GM23338 (cell line): ENCODE data around the gene RCCD1. TPM values are rescaled to one million over a fixed set of nuclear protein-coding genes. Genes with fewer than 3 reads are reported as not detected.

Source experiments
- ATAC-seq: fragments of 200-7000 bp; cut with Tn5 transposase; 3 replicates; pipeline ENCODE4 v1.9.1; 2020
- DNase-seq: peaks from one replicate; pipeline ENCODE4 v3.0.0-alpha.2; 2015; ENCODE audit warnings: low spot score
- H2AFZ ChIP-seq: fragments of 200-600 bp; sonication (generic); 2 replicates; pipeline ENCODE4 v1.8.0; 2016; ENCODE audit warnings: antibody characterized with exemption, mild to moderate bottlenecking, moderate library complexity
- H3F3A ChIP-seq: fragments of 200-600 bp; sonication (generic); replicated peaks from 2 replicates; pipeline ENCODE4 v1.8.0; 2017; ENCODE audit warnings: antibody characterized with exemption, mixed run types, low read depth
- H3K27ac ChIP-seq: fragments of 200-600 bp; sonication (generic); 2 replicates; pipeline ENCODE4 v1.6.1; 2016; ENCODE audit warnings: low read depth
- H3K27me3 ChIP-seq: fragments of 200-600 bp; sonication (generic); 2 replicates; pipeline ENCODE4 v1.8.0; 2016; ENCODE audit warnings: mild to moderate bottlenecking, mixed run types, moderate library complexity; ENCODE audit not compliant: insufficient read depth
- H3K36me3 ChIP-seq: fragments of 200-600 bp; sonication (generic); 2 replicates; pipeline ENCODE4 v1.8.0; 2016; ENCODE audit warnings: mild to moderate bottlenecking; ENCODE audit not compliant: insufficient read depth
- H3K4me1 ChIP-seq: fragments of 200-600 bp; sonication (generic); 2 replicates; pipeline ENCODE4 v1.8.0; 2016; ENCODE audit warnings: mild to moderate bottlenecking, moderate library complexity; ENCODE audit not compliant: insufficient read depth
- H3K4me2 ChIP-seq: fragments of 200-600 bp; sonication (generic); 2 replicates; pipeline ENCODE4 v1.7.1; 2017; ENCODE audit warnings: mixed run types
- H3K4me3 ChIP-seq: fragments of 200-600 bp; sonication (generic); 2 replicates; pipeline ENCODE4 v1.6.1; 2016; ENCODE audit warnings: mixed run types
- H3K79me2 ChIP-seq: fragments of 200-600 bp; sonication (generic); replicated peaks from 2 replicates; pipeline ENCODE4 v1.8.0; 2017; ENCODE audit warnings: mild to moderate bottlenecking; ENCODE audit not compliant: insufficient read depth
- H3K9me2 ChIP-seq: fragments of 200-600 bp; sonication (generic); 2 replicates; pipeline ENCODE4 v1.8.0; 2017; ENCODE audit not compliant: insufficient read depth
- H4K20me1 ChIP-seq: fragments of 200-600 bp; sonication (generic); replicated peaks from 2 replicates; pipeline ENCODE4 v1.8.0; 2017; ENCODE audit warnings: mild to moderate bottlenecking; ENCODE audit not compliant: insufficient read depth
- H3K27ac Mint-ChIP-seq: 2 replicates; pipeline ENCODE4 v1.8.0; 2020; ENCODE audit warnings: inconsistent platforms, mild to moderate bottlenecking, moderate library complexity, mixed read lengths
- H3K27me3 Mint-ChIP-seq: 3 replicates; pipeline ENCODE4 v1.8.0; 2022; ENCODE audit warnings: low read depth, mild to moderate bottlenecking, moderate library complexity, mixed read lengths, inconsistent platforms; ENCODE audit not compliant: insufficient read depth, poor library complexity
- H3K36me3 Mint-ChIP-seq: 3 replicates; pipeline ENCODE4 v1.8.0; 2021; ENCODE audit warnings: low read depth, mild to moderate bottlenecking, inconsistent platforms, moderate library complexity, mixed read lengths
- H3K4me1 Mint-ChIP-seq: 3 replicates; pipeline ENCODE4 v1.8.0; 2020; ENCODE audit warnings: mild to moderate bottlenecking, inconsistent platforms, mixed read lengths
- H3K4me3 Mint-ChIP-seq: 3 replicates; pipeline ENCODE4 v1.8.0; 2021; ENCODE audit warnings: moderate library complexity, mild to moderate bottlenecking, inconsistent platforms, mixed read lengths
- H3K9me3 Mint-ChIP-seq: 3 replicates; pipeline ENCODE4 v1.8.0; 2020; ENCODE audit warnings: moderate library complexity, mild to moderate bottlenecking, inconsistent platforms, mixed read lengths
- CREB1 ChIP-seq: fragments of 250-450 bp; sonication (Bioruptor Pico); IDR thresholded peaks from 2 replicates; pipeline ENCODE4 v1.5.0; 2020; ENCODE audit warnings: low read depth, mild to moderate bottlenecking, moderate library complexity
- EZH2 ChIP-seq: fragments of 200-600 bp; sonication (generic); IDR thresholded peaks from one replicate; pipeline ENCODE4 v1.8.0; 2017; ENCODE audit warnings: antibody characterized with exemption, mild to moderate bottlenecking, low read depth; ENCODE audit not compliant: unreplicated experiment
- EZH2phosphoT487 ChIP-seq: fragments of 200-600 bp; sonication (generic); IDR thresholded peaks from one replicate; pipeline ENCODE4 v1.8.1; 2018; ENCODE audit warnings: antibody characterized with exemption; ENCODE audit not compliant: unreplicated experiment
- JUNB ChIP-seq: IDR thresholded peaks from one replicate; pipeline ENCODE4 v1.6.1; 2016; ENCODE audit warnings: antibody characterized with exemption; ENCODE audit not compliant: unreplicated experiment
- NANOG ChIP-seq: IDR thresholded peaks from 2 replicates; pipeline ENCODE4 v1.6.1; 2016; ENCODE audit warnings: antibody characterized with exemption, borderline replicate concordance
- POLR2AphosphoS5 ChIP-seq: IDR thresholded peaks from 2 replicates; pipeline ENCODE4 v1.6.1; 2016; ENCODE audit warnings: antibody characterized with exemption, low read depth
- STAT1 ChIP-seq: IDR thresholded peaks from one replicate; pipeline ENCODE4 v1.6.1; 2016; ENCODE audit warnings: antibody characterized with exemption; ENCODE audit not compliant: unreplicated experiment
- ZNF114 ChIP-seq: fragments of 250-450 bp; sonication (Bioruptor Pico); IDR thresholded peaks from 2 replicates; pipeline ENCODE4 v1.5.0; 2020; ENCODE audit warnings: mild to moderate bottlenecking, moderate library complexity
- ZNF331 ChIP-seq: fragments of 250-450 bp; sonication (Bioruptor Pico); IDR thresholded peaks from 2 replicates; pipeline ENCODE4 v1.5.0; 2020; ENCODE audit warnings: low read depth, mild to moderate bottlenecking, moderate library complexity
- polyA plus RNA-seq: library from polyadenylated mRNA; unstranded; fragments of >200 nt; fragmentation: Nextera tagmentation; extraction: Ambion mirVana; gene quantifications from 2 replicates; pipeline ENCODE4 v1.2.1, GENCODE V29; 2016
- total RNA-seq: library from RNA; depleted of rRNA; stranded (reverse); fragments of >200 nt; shearing (Covaris generic); gene quantifications from 2 replicates; pipeline ENCODE4 v1.2.3, GENCODE V29; 2014
- TF ChIP-seq, protein P1 (sequence below), 2 experiments: fragments of 200-600 bp in 1 of 2; sonication (generic) in 1 of 2; conservative IDR thresholded peaks; 2 replicates each; pipeline versions ENCODE4 v1.5.1 to v1.6.1; 2016 to 2017; ENCODE audit warnings: antibody characterized with exemption in 2 of 2, low read depth in 2 of 2, mild to moderate bottlenecking in 2 of 2, moderate library complexity in 1 of 2
- TF ChIP-seq, protein P2 (sequence below): IDR thresholded peaks from 2 replicates; pipeline ENCODE4 v1.6.1; 2016; ENCODE audit warnings: antibody characterized with exemption
- TF ChIP-seq, protein P3 (sequence below): IDR thresholded peaks from one replicate; pipeline ENCODE4 v1.6.1; 2018; ENCODE audit warnings: antibody characterized with exemption; ENCODE audit not compliant: unreplicated experiment

The RCCD1 gene
- total and polyA plus RNA-seq, 2 experiments from 2014 or later, result 10.8 to 17.1 TPM

DNA sequence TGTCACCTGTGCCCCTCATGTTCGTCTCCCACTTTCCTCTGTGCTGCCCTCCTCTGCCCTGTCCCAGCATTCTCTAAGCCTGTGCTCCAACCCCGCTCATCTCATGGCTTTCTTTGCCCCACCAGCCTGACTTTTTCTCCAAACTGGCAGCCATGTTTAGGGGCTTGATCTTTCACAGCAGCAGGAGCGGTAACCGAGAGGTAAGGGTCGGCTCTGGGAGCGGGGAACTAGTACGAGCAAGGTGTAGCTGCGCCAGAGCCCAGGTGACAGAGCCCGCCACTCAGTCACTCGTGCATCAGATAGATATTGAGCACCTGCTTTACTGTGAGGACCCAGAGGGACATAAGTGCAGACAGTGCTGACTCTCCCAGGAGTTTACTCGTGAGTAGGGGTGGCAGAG, 38.2 kb upstream of the RCCD1 start (continued):
- TF ChIP-seq NANOG (no peak), STAT1 (no peak), ZNF114 (CRISPR knock-in tag) (no peak), CREB1 (no peak)
- TF ChIP-seq, protein P1, sequence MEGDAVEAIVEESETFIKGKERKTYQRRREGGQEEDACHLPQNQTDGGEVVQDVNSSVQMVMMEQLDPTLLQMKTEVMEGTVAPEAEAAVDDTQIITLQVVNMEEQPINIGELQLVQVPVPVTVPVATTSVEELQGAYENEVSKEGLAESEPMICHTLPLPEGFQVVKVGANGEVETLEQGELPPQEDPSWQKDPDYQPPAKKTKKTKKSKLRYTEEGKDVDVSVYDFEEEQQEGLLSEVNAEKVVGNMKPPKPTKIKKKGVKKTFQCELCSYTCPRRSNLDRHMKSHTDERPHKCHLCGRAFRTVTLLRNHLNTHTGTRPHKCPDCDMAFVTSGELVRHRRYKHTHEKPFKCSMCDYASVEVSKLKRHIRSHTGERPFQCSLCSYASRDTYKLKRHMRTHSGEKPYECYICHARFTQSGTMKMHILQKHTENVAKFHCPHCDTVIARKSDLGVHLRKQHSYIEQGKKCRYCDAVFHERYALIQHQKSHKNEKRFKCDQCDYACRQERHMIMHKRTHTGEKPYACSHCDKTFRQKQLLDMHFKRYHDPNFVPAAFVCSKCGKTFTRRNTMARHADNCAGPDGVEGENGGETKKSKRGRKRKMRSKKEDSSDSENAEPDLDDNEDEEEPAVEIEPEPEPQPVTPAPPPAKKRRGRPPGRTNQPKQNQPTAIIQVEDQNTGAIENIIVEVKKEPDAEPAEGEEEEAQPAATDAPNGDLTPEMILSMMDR (conservative IDR thresholded peaks at IDR 0.05; ENCODE audit: low read depth in 2 of 2), result no peak

DNA sequence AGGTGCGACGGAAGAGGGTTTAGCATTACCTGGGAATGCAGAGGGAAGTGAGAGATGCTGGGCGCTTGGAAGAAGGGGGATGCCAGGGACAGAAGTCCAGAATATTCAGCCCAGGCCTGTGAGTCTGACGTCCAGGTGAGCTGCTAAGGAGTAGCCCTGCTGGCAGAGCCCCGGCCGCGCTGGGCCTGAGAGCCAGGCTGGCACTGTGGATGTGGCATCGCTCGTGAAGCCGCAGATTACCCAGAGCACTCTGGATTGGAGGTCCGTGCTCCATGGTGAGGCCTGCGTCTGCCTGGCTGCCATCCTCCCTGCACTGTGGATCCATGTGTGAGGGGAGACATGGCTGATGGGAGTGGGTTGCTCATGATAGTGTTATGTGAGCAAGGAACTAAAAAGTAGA, 37.1 kb upstream of the RCCD1 start:
- Mint-ChIP-seq H3K9me3 (no peaks in the 10 kb centered on the region), H3K27ac (no peak overlapping the region), H3K27me3 (peaks cover 10% of the 10 kb centered on the region), H3K4me3 (no peak overlapping the region), H3K4me1 (peaks cover 6% of the 10 kb centered on the region), H3K36me3 (peaks cover 12% of the 10 kb centered on the region)
- DNase-seq (no peak), ATAC-seq (no peak)
- H3K4me2 ChIP-seq, result no peak overlapping the region
- no peak overlapping the region for H3K27ac ChIP-seq
- no peaks in the 10 kb centered on the region for H4K20me1 ChIP-seq
- no peaks in the 10 kb centered on the region for H3F3A ChIP-seq
- no peak overlapping the region for H2AFZ ChIP-seq
- no peaks in the 10 kb centered on the region for H3K79me2 ChIP-seq
- no peak overlapping the region for H3K4me3 ChIP-seq
- no peaks in the 10 kb centered on the region for H3K9me2 ChIP-seq
- no peaks in the 10 kb centered on the region for H3K36me3 ChIP-seq
- 0 out of 2 replicates have a peak, but pooled peaks cover 2% of the 10 kb centered on the region for H3K4me1 ChIP-seq
- H3K27me3 ChIP-seq, result no peaks in the 10 kb centered on the region
- TF ChIP-seq, protein P2, sequence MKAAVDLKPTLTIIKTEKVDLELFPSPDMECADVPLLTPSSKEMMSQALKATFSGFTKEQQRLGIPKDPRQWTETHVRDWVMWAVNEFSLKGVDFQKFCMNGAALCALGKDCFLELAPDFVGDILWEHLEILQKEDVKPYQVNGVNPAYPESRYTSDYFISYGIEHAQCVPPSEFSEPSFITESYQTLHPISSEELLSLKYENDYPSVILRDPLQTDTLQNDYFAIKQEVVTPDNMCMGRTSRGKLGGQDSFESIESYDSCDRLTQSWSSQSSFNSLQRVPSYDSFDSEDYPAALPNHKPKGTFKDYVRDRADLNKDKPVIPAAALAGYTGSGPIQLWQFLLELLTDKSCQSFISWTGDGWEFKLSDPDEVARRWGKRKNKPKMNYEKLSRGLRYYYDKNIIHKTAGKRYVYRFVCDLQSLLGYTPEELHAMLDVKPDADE, result no peak
- TF ChIP-seq ZNF114 (CRISPR knock-in tag), result no peak

DNA sequence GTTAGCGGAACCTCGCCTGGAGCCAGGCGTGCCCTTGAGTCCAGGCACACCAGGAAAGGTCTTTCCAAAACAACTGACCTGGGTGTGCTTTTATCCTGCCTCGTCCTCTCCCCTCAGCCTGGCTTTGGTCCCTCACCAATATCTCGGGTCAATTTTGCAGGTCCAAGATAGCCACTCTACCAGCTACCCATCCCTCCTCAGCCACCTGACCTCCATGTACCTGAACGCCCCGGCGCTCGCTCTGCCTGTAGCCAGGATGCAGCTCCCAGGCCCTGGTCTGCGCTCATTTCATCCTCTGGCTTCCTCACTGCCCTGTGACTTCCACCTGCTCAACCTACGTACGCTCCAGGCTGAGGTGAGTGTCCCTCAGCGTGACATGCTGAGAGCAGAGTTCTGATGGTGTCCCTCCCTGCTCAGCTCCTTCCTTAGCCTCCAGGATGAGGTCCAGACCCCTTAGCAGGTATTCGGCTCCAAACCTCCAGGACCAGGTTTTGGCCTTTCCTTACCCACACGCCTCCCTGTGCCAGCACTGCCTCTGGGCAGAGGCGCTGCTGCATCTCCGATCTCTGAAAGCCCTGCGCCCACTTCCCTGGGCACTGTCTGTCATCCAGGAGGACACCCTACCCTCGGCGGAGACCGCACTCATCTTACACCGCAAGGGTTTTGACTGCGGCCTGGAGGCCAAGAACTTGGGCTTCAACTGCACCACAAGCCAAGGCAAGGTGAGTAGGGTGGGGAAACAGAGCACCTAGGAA, 36.5 kb upstream of the RCCD1 start:
- H3K4me3 Mint-ChIP-seq, result no peak overlapping the region
- no peaks in the 10 kb centered on the region for H3F3A ChIP-seq
- no peak overlapping the region for H3K4me3 ChIP-seq
- H3K36me3 Mint-ChIP-seq, result peaks cover 10% of the 10 kb centered on the region
- 0 out of 2 replicates have a peak, but pooled peaks cover 6% of the 10 kb centered on the region for H3K4me1 ChIP-seq
- H3K27me3 Mint-ChIP-seq, result peaks cover 10% of the 10 kb centered on the region
- no peaks in the 10 kb centered on the region for H4K20me1 ChIP-seq
- no peak overlapping the region; the same call in 1 of the 2 replicates for H3K27ac Mint-ChIP-seq
- no peaks in the 10 kb centered on the region for H3K79me2 ChIP-seq
- H3K27ac ChIP-seq, result no peak overlapping the region
- H3K9me2 ChIP-seq, result no peaks in the 10 kb centered on the region
- no peaks in the 10 kb centered on the region for H3K27me3 ChIP-seq
- H2AFZ ChIP-seq, result no peak overlapping the region
- H3K36me3 ChIP-seq, result no peaks in the 10 kb centered on the region
- ATAC-seq (no peak), DNase-seq (no peak)
- no peaks in the 10 kb centered on the region for H3K9me3 Mint-ChIP-seq
- H3K4me2 ChIP-seq, result no peak overlapping the region
- peaks cover 11% of the 10 kb centered on the region for H3K4me1 Mint-ChIP-seq
- no peak for TF ChIP-seq ZNF331 (CRISPR knock-in tag)
- TF ChIP-seq EZH2, result no peak
- no peak for TF ChIP-seq JUNB
- TF ChIP-seq, protein P1 (conservative IDR thresholded peaks at IDR 0.05; ENCODE audit: low read depth in 2 of 2), result no peak
- TF ChIP-seq, protein P3, sequence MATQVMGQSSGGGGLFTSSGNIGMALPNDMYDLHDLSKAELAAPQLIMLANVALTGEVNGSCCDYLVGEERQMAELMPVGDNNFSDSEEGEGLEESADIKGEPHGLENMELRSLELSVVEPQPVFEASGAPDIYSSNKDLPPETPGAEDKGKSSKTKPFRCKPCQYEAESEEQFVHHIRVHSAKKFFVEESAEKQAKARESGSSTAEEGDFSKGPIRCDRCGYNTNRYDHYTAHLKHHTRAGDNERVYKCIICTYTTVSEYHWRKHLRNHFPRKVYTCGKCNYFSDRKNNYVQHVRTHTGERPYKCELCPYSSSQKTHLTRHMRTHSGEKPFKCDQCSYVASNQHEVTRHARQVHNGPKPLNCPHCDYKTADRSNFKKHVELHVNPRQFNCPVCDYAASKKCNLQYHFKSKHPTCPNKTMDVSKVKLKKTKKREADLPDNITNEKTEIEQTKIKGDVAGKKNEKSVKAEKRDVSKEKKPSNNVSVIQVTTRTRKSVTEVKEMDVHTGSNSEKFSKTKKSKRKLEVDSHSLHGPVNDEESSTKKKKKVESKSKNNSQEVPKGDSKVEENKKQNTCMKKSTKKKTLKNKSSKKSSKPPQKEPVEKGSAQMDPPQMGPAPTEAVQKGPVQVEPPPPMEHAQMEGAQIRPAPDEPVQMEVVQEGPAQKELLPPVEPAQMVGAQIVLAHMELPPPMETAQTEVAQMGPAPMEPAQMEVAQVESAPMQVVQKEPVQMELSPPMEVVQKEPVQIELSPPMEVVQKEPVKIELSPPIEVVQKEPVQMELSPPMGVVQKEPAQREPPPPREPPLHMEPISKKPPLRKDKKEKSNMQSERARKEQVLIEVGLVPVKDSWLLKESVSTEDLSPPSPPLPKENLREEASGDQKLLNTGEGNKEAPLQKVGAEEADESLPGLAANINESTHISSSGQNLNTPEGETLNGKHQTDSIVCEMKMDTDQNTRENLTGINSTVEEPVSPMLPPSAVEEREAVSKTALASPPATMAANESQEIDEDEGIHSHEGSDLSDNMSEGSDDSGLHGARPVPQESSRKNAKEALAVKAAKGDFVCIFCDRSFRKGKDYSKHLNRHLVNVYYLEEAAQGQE, result no peak
- no peak for TF ChIP-seq EZH2phosphoT487
- TF ChIP-seq CREB1, result no peak
- no peak for TF ChIP-seq POLR2AphosphoS5
